ENCODE results near the gene DNAJB4.

GRCh38 chr1:77972080-77972479, 32.7 kb upstream of the DNAJB4 start:
- no peak for TF ChIP-seq EZH2phosphoT487 (IDR thresholded peaks at IDR 0.05; ENCODE audit: low read depth)
- no peak for TF ChIP-seq CTCF (IDR thresholded peaks at IDR 0.05; ENCODE audit: low read depth, low read length)
